HG03159 (cell line): Measurements from ENCODE around the gene ANK3.

Experiments used
- ATAC-seq: cut with Tn5 transposase; IDR thresholded peaks from one replicate; pipeline ENCODE4 v1.9.1; 2021; ENCODE audit warnings: mild to moderate bottlenecking, moderate library complexity; ENCODE audit not compliant: unreplicated experiment

The ANK3 gene

DNA sequence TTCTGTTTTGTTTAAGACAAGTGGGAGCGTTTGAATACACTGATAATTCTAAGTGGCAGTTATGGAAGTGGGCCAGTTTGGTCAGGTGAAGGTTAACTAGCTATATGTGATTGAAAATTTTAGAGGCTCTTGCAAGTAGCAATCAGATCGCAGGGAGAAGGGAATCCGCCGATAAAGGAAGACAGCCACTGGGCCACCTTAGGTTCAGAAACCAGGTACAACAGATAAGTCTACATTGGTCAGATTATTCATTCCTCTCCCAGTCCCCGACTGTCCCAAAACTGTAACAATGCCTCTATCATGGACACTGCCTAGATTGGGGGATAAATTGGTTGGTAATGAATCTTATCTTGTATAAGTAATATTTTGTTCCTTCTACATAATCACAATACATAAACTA lies 8.9 kb downstream of the ANK3 start:
- no peak for ATAC-seq

DNA sequence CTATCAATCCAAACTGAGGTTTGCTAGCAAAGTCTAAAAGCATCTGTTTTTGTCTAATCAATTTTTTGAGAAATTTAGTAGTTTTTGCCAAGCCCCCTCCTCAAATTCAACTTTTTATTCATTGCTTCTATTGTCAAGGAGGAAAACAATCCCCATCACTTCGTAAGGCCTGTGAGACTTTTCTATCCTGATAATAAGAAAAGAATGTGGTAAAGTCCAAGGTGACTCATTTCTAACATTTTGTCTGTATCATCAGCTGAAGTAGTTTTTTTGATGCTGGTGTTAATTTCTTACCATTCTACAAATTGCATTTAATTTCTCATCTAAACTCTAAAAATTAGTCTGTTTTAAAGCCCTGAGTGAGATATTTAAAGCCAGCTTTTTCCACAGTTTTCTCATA lies 11.7 kb downstream of the ANK3 start:
- no peak for ATAC-seq

DNA sequence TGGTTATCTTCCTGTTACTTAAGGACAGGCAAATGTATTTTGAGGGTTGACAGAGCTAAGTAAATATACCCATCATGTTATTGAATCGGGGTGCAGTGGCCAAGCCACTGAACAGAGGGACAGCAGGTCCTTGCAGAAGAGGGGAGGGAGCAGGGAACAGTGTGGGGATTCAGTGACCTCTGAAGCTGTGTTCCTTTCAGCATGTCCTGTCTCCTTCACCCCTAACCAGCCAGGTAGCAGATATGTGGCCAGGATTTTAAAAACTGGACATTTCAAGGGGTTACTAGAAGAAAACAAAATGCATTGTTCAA lies 12.7 kb downstream of the ANK3 start:
- no peak for ATAC-seq

DNA sequence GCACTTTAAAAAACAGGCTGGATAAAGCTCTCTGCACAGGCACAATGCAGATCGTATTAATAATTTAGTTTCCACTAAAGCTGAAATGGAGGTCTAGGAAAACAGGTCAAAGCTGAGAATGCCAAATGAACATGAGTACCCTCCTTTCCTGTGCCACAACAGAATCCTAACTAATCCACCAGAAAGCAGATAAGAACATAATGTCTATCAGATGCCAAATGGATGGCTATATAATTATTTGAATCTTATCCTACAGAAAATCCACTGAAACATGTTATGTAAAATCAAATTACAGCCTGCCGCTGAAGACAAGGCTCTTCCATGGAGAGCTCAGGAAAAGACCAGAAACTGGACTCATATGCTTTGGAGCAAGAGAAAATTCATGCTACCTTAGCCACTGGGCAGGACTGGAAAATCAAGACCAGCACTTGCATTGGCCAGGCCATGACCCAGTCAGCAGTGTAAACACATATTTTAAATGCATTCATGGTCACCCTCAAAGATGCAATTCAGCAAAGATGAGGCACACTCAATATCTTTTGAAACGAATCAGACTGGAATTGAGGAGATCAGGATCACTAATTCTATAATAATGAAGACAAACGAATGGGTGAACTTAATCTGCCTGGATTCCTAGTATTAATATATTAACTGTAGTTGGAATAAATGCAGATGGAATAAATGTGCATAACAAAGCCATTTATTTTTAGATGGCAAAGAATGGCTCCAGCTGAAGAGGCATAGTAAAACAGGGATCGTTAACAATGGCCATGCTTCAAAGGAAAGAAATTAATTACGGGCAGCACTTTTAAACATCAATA lies 13.2 kb downstream of the ANK3 start:
- no peak for ATAC-seq

DNA sequence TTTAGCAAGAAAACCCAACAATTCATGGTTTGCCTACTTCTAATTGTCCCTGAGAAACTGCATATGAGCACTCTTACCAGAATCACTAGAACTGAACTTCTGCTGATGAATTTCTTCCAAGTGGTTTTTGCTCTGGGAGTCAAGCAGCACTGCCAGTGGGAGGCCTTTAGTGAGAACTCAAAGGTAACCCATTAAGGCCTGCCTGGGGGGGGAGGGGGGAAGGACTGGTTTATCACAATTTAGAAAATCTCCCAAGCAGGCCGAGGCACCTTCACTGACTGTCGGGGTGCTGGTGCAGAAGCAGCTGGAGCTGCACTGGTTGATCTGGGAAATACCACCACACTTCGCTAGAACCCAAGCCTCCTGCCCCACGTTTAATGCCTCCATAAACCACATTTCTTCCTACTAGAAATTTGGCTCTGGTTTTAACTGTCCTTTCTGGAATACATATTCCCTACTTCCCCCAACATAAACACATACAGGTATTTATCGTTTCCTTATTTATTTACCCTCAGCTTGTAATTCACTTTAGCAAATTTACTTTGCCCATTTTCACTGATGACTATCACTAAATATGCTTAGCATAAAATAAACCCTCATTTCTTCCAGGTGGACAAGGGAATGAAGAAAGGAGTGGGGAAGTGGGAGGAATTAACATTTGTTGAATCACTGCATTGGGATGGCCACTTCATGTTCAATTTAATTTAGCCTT lies 14.2 kb downstream of the ANK3 start:
- ATAC-seq, result no peak

DNA sequence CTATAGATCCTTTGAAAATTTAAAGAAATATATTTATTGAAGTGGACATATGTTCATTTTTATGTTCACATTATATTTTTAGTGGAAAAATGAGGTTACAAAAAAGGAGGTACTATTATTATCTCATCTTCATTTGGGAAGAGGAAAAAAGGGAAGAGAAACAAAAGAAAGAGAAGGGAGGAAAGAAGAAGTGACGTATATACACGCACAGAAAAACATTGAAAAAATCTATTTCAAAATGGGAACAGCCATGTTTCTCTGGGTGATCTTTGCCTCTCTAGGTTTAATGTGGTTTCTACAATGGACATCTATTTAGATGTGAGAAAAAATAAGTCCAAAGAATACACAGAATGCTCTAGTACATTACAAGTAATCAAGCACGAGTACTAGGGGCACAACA lies 14.8 kb downstream of the ANK3 start:
- no peak for ATAC-seq

DNA sequence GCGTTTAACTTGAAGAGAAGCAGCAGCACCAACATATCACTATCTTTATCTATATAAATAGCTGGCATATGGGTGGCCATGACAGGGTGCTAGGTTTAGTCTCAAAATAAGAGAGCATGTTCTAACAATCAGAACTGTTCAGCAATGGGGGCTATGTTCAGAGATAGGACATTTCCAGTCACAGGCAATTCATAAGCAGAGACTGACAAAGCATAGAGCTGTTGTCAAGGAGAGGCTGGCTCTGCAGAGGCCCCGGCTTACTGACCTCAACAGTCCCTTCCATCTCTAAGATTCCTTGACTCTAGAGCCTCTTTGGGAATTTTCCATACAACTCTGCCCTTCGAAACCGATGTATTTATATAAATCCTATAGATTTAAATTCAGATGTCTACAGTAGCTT lies 17.2 kb downstream of the ANK3 start:
- ATAC-seq, result no peak

DNA sequence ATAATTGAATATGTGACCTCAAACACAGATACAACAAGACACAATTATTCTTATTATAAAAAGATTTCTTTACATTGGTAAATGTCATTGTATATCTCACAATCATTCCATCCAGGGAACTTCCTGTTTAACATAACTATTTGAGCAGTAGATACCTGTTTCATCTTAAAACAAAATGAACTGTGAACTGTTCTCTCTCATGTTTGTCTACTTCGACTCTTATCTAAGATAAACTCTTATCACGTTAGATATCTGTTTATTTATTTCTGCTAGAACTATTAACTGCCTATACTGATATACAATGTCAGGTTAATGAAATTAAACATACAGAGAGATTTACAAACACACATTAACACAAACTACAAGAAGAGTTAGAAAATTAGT lies 20.1 kb downstream of the ANK3 start:
- no peak for ATAC-seq

DNA sequence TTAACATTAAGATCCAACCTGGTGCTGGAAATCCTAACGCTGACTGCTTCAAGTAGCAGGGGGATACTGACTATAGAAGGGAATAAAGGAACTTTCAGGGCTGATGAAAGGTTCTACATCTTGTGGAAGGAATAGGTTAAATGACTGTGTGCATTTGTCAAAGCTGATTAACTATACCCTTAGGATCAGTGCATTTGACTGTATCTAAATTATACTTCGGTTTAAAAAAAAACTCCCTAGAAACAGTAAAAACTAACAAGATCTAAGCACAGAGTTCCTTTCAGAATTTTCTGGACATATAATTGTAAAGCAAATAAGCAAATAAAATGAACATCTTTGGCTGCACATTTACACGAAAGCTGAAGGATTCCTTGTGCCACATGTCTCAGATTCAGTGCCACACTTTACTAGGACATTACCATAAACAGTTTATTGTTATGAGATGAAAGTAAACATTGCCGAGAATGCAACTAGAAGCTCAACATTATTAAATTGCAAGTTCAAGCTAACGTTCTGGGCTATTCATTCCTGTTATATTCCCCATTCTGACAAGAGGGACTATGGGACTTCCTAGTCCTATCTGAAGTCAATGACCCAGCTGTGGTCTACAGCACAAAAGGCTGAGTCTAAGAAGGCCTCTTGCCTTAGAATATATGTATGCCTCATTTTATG lies 20.7 kb downstream of the ANK3 start:
- no peak for ATAC-seq

DNA sequence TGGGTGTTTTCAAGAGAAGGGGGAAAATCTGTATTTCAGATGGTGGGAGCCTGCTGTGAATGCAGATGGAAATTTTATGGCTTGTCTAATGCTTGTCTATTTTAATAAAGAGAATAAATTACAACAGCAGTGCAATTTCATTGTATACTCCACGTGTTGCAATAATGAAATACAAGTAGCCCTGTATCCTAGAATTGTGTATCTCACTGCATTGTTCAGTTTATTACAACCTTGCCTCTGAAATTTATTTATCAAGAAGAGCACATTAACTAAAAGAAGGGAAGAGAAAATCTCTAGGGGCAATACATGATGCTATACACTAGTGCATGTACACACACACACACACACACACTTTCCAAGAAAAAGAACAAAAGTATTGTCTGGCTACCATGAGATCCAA lies 21.8 kb downstream of the ANK3 start:
- no peak for ATAC-seq

DNA sequence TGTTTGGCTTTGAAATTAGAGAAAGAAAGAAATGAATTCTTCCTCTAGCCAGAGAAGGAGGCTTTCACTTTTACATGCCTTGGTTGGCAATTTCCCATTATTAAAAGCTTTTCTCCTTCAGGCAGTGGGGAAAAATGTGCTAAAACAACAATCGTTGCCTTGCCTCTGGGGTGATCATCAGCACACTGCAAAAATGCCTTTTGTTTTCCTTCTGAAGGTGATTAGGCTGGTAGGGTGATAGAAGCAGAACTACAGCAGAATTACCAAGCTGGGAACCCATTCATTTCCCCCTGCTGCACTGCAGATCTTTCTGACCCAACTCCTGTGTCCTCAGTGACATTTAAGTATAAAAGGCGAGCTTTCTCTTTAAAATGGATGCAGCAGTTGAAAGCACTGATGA lies 22.2 kb downstream of the ANK3 start:
- no peak for ATAC-seq

DNA sequence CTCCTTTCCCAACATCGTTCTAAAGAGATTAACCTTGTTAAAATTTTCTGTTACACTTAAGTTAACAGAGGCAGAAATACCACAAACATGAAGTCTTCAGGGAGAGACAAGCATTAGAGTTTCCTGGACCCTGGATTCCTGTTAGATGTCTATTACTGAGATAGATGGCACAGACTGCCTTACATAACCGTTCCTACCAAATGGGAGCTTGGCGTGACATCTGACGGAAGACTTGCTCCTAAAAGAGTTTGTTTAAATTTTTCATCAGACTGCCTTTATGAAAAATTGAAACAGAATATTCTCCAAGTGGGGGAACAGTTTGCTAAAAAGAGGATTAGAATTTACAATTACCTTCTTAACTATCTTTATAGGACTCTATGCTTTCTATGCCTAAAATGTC lies 22.7 kb downstream of the ANK3 start:
- no peak for ATAC-seq

DNA sequence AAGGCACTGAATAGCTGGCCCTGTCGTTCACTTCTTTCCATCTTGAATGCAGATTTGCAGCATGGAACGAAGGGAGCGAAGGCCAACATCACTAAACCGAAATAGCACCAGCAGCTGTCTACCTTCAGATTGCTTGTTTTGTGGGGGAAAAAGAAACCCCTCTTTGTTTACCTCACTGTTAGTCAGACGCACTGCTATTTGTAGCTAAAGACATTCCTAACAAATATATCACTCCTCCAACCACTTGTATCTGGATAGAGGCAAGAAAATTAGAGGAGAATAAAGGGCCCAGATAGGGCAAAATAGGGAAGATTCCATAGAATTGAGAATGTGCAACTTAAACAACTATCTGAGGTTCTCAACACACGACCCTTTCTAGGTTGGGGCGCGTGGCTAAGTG lies 26.5 kb downstream of the ANK3 start:
- ATAC-seq, result no peak

DNA sequence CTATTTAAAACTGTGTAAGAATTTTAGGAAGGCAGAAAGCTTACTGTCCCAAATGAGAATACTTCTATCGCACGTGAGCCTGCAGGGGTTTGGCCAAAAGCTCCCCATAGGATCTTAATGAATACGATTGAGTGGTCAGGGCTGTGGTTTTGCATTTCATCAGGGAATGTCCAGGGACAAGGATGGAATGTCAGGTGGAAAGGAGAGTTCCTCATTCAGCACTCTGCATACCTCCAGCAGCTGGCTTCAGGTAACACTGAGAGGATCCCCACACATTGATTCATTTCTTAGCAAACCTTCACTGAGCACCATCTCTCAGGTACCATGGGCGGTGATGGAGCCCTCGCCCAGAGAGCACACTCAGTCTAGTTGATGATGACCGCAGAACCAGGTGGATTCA lies 27.2 kb downstream of the ANK3 start:
- ATAC-seq, result no peak

DNA sequence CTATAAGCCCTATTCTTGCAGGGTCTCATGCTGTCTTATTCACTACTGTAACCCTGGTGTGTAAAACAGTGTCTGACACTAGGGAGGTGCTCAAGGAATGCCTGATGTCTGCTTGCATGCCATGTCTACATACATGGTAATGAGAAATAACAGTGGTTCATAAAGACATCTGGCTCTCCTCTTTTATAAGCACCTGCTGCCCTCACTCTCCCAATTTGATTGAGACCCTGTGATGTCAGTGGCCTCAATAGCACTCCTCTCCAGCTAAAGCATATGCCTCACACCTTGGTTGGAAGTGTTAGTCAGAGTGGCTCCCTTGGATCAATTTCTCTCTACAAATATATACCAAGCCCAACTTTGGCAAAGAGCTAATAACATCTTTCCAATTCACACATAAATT lies 30.6 kb downstream of the ANK3 start:
- no peak for ATAC-seq

DNA sequence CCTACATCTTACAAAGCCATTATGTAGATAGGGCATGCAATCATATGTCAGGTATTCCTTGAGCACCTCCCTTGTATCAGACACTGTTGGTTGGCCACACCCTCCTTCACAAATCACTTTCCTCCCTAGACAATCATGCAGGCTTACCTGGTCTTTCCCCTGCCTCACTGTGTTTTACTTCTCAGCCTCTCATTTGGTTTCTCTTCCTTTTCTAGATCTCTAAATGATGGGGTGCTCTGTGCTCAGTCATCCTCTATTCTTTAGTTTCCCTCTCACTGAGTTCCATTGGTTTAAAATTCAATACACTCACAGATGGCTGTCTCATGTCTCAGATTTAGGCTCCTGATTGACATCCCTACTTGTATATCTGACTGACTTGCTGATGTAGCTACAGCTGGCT lies 31.4 kb downstream of the ANK3 start:
- ATAC-seq, result peak; percentile 92

DNA sequence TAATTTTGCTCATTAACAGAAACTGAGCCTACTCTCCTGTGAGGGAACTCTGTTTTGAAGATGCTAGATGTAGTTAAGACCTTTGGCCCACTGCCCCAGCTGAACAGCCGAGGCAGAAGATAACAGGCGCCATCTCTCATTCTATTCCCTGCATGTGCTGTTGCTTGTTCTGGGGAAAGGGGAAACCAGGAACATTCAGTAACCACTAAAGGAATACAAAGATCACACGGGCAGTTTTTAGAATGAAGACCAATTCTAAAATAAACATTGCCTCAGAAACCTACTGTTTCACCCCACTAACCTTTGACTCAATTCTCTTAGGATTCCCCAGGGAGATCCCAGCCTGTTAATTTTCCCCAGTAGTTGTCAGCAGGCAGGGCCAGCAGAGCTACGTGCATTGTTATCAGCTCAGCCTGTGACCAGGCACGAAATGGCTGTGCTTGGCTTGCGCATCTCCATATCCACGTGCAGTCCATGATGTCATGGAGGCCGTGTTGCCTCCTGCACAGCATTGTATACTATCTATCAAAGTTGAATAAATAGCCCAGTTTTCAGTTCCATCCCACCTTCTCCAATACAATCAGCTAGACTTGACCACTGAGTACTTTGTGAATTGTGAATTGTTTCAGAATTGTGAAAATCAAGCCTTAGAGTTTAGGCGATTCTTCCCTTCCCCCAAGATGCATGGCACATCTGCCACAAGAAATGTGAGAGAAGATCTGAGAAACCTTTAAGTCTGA lies 36.0 kb downstream of the ANK3 start:
- no peak for ATAC-seq

DNA sequence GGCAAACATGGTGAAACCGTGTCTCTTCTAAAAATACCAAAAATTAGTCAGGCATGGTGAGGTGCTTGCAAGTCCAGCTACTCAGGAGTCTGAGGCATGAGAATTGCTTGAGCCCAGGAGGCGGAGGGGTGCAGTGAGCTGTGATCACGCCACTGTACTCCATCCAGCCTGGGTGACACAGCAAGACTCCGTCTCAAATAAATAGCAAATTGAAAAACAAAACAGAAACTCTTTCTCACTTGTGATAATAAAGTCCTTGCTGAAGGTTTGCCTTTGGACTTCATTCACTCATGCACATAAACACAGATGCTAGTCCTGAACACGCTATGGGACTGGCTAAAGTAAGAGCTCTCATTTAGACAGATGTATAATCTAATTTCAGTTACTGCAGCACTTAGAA lies 37.6 kb downstream of the ANK3 start:
- ATAC-seq, result peak; percentile 67

DNA sequence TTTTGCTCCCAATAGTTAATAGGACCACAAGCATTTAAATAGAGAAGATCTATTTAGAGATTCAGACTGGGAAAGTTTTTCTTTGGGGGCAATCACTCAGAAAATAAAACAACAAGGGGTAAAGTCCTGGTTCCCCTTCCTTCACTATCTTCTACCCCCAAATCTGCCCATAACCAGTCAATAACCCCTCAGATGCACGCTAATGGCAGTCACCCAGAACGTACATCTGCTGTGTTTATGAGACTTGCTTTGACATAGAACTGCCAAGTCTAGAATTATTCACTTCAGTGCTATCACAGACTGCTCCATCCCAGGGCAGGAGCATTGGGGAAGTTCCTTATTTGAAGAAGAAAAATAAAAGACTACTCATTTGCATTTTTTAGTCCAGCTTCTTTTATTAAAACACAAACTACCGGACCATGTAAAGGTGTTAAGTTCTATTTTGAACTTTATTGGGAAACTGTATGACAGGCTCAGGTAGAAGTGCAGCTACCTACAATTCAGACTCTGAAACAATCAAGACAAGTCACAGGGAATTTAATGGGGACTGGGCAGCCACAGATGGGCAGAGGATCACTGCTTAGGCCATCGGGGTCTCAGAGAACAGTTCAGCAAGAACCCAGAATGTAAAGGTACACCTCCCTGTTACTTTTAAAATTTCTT lies 38.4 kb downstream of the ANK3 start:
- ATAC-seq, result peak; percentile 63

DNA sequence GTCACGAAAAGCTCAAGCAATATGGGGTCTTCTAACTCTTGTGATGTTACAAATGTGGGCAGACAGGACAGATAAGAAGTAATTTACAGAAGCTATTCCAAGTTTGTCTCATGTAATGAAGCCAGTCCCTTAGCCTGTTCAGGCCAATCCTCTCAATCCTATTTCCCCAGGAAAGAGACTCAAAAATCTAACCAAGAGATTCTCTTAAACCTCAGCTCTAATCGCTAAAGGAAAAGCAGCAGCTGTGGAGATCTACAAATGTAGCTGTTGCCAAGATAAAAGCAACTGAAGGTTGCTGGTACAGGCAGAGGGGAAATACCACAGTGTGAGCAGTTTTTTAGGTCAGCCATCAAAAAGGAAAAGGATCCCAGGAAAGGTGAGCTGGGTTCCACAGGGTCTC lies 39.3 kb downstream of the ANK3 start:
- no peak for ATAC-seq

DNA sequence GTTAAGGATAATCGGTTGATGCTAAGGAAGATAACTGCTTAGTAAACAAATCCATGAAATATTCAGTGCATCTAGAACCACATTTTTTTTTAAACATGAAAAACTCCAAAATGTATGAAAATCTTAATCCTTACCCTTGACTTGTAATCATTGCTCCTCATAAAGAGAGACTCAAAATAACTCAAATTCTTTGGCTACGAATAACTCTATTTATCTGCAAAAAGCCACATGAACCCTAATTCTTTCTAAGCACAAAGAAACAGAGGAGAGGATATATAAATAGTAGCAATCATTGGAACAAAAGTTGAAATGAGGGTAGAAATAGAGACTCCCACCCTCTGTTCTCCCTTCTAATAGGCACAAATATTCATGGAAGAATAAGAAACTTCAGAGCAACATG lies 40.2 kb downstream of the ANK3 start:
- ATAC-seq, result no peak
